DMS 273 (cell line): ENCODE measurements around the gene FOXE1.

Experiments used
- DNase-seq: peaks from one replicate; lab custom pipeline; 2025; ENCODE audit not compliant: unreplicated experiment; lab: John Stamatoyannopoulos, UW

FOXE1 gene

DNA sequence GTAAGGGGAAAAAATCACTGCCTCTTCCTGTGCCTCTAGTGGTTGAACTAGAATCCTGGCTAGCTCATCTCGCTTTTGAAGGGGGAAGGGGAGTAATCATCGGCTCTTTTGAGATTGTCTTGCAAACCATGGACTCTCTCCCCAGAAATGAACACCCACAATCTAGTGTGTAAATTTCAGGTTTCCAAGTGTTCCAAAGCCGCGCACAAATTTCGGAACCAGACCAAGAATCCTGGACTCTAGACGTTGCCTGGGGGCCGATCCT is 4.9 kb upstream of the FOXE1 start:
- peak; percentile 53 for DNase-seq

GRCh38 chr9:97848480-97849237 is 4.4 kb upstream of the FOXE1 start:
- DNase-seq, result peak; percentile 34

- DNase-seq, result no peak
Measured at GRCh38 chr9:97849980-97850379, 3.0 kb upstream of the FOXE1 start.

- peak; percentile 8 for DNase-seq
Measured at GRCh38 chr9:97850746-97851445, 2.1 kb upstream of the FOXE1 start.

GRCh38 chr9:97851446-97851883 is 1.6 kb upstream of the FOXE1 start:
- DNase-seq, result no peak

- DNase-seq, result no peak
Measured at GRCh38 chr9:97852001-97852398, 1.0 kb upstream of the FOXE1 start.

DNA sequence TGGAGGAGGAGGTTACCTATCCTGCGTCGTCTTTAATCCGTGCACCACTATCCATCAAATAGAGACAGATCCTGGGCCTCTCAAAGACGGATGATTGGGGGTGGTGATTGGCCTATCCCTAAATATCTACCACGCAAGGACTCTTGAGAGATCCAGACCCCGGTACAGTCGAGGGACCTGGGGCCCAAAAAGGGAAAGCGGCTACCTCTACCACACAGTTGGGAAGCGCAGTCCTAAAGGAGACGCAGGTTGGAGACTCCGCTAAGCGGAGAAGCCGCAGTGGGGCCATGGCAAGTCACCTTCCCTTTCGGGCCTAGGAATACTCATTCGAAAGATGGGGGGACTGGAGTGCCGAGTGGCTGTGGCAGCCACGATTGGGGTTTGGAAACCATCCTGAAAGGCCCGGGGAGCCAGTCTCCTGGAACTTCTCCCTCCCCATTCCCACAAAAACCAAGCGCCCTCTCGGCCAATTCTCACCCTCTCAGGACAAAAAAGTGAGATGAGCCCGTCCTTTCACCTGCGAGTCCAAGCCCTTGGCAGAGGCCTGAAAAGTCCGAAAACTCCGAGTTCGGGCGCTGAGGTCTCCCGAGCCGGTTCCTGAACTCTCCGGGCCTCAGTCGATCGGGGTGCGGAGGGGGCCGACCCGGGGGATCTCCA is 499 bp upstream of the FOXE1 start:
- peak; percentile 15 for DNase-seq

DNA sequence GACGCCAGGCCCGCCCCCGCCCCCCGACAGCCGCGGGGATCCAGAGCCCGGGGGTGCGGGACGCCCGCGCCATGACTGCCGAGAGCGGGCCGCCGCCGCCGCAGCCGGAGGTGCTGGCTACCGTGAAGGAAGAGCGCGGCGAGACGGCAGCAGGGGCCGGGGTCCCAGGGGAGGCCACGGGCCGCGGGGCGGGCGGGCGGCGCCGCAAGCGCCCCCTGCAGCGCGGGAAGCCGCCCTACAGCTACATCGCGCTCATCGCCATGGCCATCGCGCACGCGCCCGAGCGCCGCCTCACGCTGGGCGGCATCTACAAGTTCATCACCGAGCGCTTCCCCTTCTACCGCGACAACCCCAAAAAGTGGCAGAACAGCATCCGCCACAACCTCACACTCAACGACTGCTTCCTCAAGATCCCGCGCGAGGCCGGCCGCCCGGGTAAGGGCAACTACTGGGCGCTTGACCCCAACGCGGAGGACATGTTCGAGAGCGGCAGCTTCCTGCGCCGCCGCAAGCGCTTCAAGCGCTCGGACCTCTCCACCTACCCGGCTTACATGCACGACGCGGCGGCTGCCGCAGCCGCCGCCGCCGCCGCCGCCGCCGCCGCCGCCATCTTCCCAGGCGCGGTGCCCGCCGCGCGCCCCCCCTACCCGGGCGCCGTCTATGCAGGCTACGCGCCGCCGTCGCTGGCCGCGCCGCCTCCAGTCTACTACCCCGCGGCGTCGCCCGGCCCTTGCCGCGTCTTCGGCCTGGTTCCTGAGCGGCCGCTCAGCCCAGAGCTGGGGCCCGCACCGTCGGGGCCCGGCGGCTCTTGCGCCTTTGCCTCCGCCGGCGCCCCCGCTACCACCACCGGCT is 1.0 kb downstream of the FOXE1 start:
- DNase-seq, result peak; percentile 90

GRCh38 chr9:97854696-97855485 is 1.9 kb downstream of the FOXE1 start:
- DNase-seq, result no peak

GRCh38 chr9:97855486-97855875 is 2.5 kb downstream of the FOXE1 start:
- DNase-seq, result no peak

- DNase-seq, result no peak
Measured at GRCh38 chr9:97855899-97856298, 2.9 kb downstream of the FOXE1 start.

DNA sequence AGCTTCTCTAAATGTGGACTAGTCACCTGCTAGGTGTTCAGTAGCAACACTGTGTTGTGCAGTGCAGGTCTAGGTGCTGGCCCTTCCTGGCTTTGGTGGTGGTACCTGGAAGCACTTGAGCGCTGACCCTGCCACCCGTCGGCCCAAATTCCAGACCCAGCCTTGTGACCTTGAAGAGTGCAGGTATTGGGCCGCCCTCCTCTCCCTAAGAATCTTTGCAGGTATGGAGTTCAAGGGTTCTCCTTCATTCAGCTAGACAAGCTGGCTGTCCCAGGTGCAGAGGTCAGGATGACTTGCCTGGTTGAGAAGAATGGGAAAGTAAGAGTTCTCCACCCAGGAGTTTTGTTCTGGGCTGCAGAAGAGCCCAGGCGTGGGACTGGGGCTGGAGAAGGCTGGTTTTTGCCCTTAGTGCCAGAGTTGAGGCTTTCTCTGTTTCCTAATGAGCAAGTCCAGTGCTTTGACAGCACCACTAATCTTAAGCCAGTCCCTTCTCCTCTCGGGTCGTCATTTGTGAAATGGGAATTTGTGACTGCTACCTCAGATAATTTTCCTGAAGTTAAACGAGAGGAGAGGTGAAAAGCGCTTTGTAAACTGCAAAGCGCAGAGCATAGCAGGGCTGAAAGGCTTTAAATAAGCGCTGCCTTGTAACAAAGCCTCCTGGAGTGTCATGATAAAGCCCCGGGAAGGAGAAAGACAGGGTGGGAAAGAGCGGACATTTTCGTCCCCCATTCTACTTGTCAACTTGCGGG is 4.0 kb downstream of the FOXE1 start:
- no peak for DNase-seq

GRCh38 chr9:97857606-97858392 is 4.8 kb downstream of the FOXE1 start:
- no peak for DNase-seq

DNA sequence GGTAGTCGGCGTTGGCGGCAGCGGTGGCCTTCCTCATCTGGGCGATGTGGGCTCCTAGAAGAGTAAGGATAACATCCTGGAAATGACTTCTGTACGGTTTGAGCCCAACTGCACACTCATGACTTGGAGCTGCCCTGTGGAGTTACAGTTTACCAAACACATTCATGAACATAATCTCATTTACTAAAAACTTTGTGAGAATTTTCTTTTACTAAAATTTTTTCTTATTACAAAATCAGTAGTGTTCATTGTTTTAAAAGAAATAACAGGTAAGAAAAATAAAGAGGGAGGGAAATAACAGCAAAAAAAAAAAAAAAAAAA is 5.3 kb downstream of the FOXE1 start:
- no peak for DNase-seq

DNA sequence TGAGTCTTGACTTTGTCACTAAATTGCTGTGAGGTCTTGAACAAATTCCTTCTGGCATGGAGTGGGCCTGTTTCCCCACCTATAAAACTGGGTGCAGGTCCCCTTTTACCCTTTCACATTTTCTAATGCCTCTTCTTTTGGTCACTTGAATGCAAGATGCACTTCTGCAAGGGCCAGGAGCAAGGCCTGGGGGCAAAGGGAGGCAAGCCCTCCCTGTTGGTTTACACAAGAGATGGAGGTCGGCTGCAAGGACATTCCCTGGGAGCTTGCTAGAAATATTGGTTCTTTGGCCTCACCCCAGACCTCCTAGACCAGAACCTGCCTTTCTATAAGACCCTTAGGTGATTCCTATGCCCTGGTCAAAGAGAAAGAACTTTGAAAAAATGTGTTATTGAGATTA is 5.8 kb downstream of the FOXE1 start:
- DNase-seq, result no peak

DNA sequence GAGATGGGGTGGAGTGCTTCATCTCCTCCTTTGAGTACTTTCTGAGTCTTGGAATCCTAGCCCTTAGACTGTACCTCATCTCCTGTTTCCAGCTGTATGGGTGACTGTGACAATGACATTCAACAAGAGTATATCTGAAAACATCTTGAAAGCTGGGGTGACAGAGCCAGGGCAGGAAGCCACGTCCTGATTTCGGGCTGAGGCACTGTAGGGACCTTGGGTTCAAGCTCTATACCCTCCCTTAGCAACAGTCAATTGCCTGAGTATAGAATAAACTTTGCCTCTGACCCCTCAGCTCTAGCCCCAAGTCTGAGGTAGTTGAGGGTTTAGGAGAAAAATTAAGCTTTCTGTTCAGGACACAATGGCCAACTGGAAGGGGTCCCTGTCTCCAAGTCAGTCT is 6.3 kb downstream of the FOXE1 start:
- DNase-seq, result no peak

- DNase-seq, result peak; percentile 37
Measured at GRCh38 chr9:97860451-97861147, 7.6 kb downstream of the FOXE1 start.

DNA sequence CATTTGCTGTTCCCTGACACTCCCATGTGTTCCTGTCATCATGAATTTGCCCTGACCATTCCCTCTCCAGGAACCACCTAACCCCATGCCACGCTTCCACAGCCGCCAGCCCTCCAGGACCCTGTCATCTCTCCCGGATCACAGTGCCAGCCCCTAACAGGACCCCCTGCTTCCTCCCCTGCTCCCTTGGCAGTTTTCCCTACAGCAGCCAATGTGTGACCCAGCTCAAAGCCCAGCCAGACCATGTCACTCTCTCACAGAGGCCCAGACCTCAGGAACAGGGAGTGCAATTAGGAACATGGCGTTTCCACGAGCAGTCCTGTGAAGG is 8.1 kb downstream of the FOXE1 start:
- DNase-seq, result no peak

GRCh38 chr9:97863314-97863713 is 10.3 kb downstream of the FOXE1 start:
- peak; percentile 16 for DNase-seq
